GM12873 (cell line): ENCODE measurements around the gene TUFM.

Source experiments
- CTCF ChIP-seq: IDR thresholded peaks from 2 replicates; pipeline ENCODE4 v1.5.1; 2012; ENCODE audit warnings: low read depth, mild to moderate bottlenecking, moderate library complexity, low read length, control low read depth; ENCODE audit not compliant: insufficient read depth; ENCODE audit errors: missing control alignments

The TUFM gene

GRCh38 chr16:28863929-28864793 is 18.0 kb upstream of the TUFM start:
- no peak for TF ChIP-seq CTCF

- no peak for TF ChIP-seq CTCF
These were observed 13.2 kb upstream of the TUFM start for GRCh38 chr16:28859326-28859725.

- no peak for TF ChIP-seq CTCF
These were observed 12.3 kb upstream of the TUFM start for GRCh38 chr16:28858421-28858820.

- TF ChIP-seq CTCF: no peak
These were observed 755 bp upstream of the TUFM start for GRCh38 chr16:28846933-28847273.

GRCh38 chr16:28845761-28846079 is 428 bp downstream of the TUFM start:
- no peak for TF ChIP-seq CTCF

- no peak for TF ChIP-seq CTCF
These were observed 855 bp downstream of the TUFM start for GRCh38 chr16:28845293-28845692.

GRCh38 chr16:28844226-28844885 is 1.8 kb downstream of the TUFM start:
- TF ChIP-seq CTCF: no peak
